ENCODE results near the gene EMILIN1. TPM values are rescaled to one million over a fixed set of nuclear protein-coding genes. Genes with fewer than 3 reads are reported as not detected.

EMILIN1 gene
- total and polyA plus RNA-seq, 2 donors (not counting 3 experiments of a cell fraction or from before 2014, with no cell fraction given): 11.7 to 16.6 TPM

DNA sequence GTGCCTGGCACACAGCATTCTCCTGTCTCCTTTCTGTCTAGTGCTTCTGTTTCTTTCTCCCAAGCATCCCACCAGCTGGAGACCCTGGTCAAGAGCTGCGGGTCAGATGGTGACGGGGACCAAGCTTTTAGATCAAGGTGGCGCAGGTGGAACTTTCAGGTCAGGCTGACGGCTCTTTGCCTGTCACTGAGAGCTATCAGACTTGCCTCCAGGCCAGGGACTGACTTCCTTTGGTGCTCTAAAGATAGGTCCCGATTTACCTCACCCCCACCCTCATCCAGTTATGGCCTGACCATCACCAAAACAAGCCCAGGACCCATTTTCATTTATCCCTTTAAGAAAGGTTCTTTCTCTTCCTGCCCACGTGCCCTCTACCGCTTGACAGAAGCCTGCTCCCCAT is 1.2 kb upstream of the EMILIN1 start:
- H3K9me3 ChIP-seq (replicated peaks; ENCODE audit: control insufficient read depth, insufficient read depth, low read length): no peaks in the 10 kb centered on the region
- DNase-seq (ENCODE audit: low read depth, low spot score) (no peak), FAIRE-seq (no peak)
- BruUV-seq (replicated peaks): no TSS peak
- H3K79me2 ChIP-seq (ENCODE audit: control insufficient read depth, insufficient read depth, low read length): no peaks in the 10 kb centered on the region
- no peaks in the 10 kb centered on the region for H3K9me1 ChIP-seq (replicated peaks; ENCODE audit: control insufficient read depth, extremely low read depth, insufficient read depth, low read length)
- no peak overlapping the region for H3K4me3 ChIP-seq (replicated peaks in 1 of 3; ENCODE audit: insufficient read depth in 1 of 3, low read depth in 1 of 3, low read length in 3 of 3)
- POLR2A ChIA-PET: no interaction called here
- dilution Hi-C loops (cut with MboI; ENCODE audit: extremely low pct_ligation_motif_present, low sequenced_read_pairs): no loop called here
- TF ChIP-seq POLR2AphosphoS5 (IDR thresholded peaks at IDR 0.05; ENCODE audit: insufficient read depth, low read depth, low read length): no peak
- TF ChIP-seq, protein P1, sequence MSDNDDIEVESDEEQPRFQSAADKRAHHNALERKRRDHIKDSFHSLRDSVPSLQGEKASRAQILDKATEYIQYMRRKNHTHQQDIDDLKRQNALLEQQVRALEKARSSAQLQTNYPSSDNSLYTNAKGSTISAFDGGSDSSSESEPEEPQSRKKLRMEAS (IDR thresholded peaks at IDR 0.05; ENCODE audit: insufficient read depth, insufficient read length): no peak
- TF ChIP-seq EZH2 (IDR thresholded peaks at IDR 0.05; ENCODE audit: borderline replicate concordance, low read depth, low read length, severe bottlenecking): no peak
- TF ChIP-seq JUN (IDR thresholded peaks at IDR 0.05; ENCODE audit: borderline replicate concordance, insufficient read depth, insufficient read length, low read depth): no peak
- TF ChIP-seq FOS (IDR thresholded peaks at IDR 0.05; ENCODE audit: borderline replicate concordance, insufficient read depth, low read length): no peak
- no peak for TF ChIP-seq MYC (IDR thresholded peaks at IDR 0.05; ENCODE audit: low read depth, low read length)
- no peak for TF ChIP-seq POLR2A (IDR thresholded peaks at IDR 0.05; ENCODE audit: low read depth, low read length)
- TF ChIP-seq, protein P2, sequence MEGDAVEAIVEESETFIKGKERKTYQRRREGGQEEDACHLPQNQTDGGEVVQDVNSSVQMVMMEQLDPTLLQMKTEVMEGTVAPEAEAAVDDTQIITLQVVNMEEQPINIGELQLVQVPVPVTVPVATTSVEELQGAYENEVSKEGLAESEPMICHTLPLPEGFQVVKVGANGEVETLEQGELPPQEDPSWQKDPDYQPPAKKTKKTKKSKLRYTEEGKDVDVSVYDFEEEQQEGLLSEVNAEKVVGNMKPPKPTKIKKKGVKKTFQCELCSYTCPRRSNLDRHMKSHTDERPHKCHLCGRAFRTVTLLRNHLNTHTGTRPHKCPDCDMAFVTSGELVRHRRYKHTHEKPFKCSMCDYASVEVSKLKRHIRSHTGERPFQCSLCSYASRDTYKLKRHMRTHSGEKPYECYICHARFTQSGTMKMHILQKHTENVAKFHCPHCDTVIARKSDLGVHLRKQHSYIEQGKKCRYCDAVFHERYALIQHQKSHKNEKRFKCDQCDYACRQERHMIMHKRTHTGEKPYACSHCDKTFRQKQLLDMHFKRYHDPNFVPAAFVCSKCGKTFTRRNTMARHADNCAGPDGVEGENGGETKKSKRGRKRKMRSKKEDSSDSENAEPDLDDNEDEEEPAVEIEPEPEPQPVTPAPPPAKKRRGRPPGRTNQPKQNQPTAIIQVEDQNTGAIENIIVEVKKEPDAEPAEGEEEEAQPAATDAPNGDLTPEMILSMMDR (IDR thresholded peaks at IDR 0.05; ENCODE audit: extremely low read depth in 1 of 2, insufficient read depth in 1 of 2, low read depth in 1 of 2, low read length in 2 of 2): no peak
- no peak for TF ChIP-seq GATA2 (IDR thresholded peaks at IDR 0.05; ENCODE audit: insufficient read depth, insufficient read length, low read depth, low read length)
- no peaks in the 10 kb centered on the region for H4K20me1 ChIP-seq (replicated peaks; ENCODE audit: control insufficient read depth, extremely low read depth, insufficient read depth, low read length)
- H2AFZ ChIP-seq (ENCODE audit: low read depth, low read length): no peak overlapping the region
- no peaks in the 10 kb centered on the region for H3K27me3 ChIP-seq (ENCODE audit: control insufficient read depth in 2 of 2, insufficient read depth in 2 of 2, low read length in 2 of 2)
- no peak overlapping the region for H3K4me2 ChIP-seq (ENCODE audit: insufficient read depth, low read length)
- H3K4me1 ChIP-seq (ENCODE audit: control insufficient read depth, extremely low read depth, insufficient read depth, low read length): peaks cover 10% of the 10 kb centered on the region
- H3K36me3 ChIP-seq (ENCODE audit: control insufficient read depth in 2 of 2, extremely low read depth in 1 of 2, insufficient read depth in 2 of 2, low read length in 2 of 2): no peaks in the 10 kb centered on the region
- CTCF ChIA-PET: interaction anchor here (0.8 to 1.0 kb wide), 2 partner anchors 8 to 116 kb away, joined by 3 to 4 read pairs; no protein-coding TSS in a partner anchor
- intact Hi-C loops (cut with micrococcal nuclease): no loop called here
- H3K27ac ChIP-seq (ENCODE audit: insufficient read depth, low read depth, low read length): no peak overlapping the region
- no peak overlapping the region for H3K9ac ChIP-seq (replicated peaks; ENCODE audit: extremely low read depth, insufficient read depth, low read length)

Measured in endothelial cell of umbilical vein (primary cell).